Coronary artery (tissue), 2 donors: ENCODE measurements around the gene ZNF134.
A peak's percentile ranks its signal among the peaks of the same experiment; 100 is the strongest.

ENCODE experiments used
- DNase-seq: peaks from one replicate; pipeline ENCODE4 v3.0.0-alpha.2; 2017; ENCODE audit warnings: low spot score
- H3K27ac ChIP-seq, 2 donors: fragments of 200-600 bp; sonication (generic); one replicate each; pipeline ENCODE4 v1.5.1; 2016 to 2019
- H3K4me3 ChIP-seq: fragments of 200-600 bp; sonication (generic); 2 replicates; pipeline ENCODE4 v1.5.1; 2016; ENCODE audit warnings: mild to moderate bottlenecking, moderate library complexity
- CTCF ChIP-seq: fragments of 200-600 bp; sonication (generic); IDR thresholded peaks from one replicate; pipeline ENCODE4 v1.5.1; 2019; ENCODE audit warnings: antibody characterized with exemption

The ZNF134 gene

GRCh38 chr19:57611113-57611512, 2.9 kb upstream of the ZNF134 start:
- Histone ChIP-seq H3K27ac (no peak overlapping the region), H3K4me3 (no peak overlapping the region)
- DNase-seq = no peak
- no peak for TF ChIP-seq CTCF

GRCh38 chr19:57615346-57615745, 1.3 kb downstream of the ZNF134 start:
- no peak overlapping the region for H3K27ac ChIP-seq
- no peak for DNase-seq
- H3K4me3 ChIP-seq = peak overlapping the region; percentile 93
- no peak for TF ChIP-seq CTCF

GRCh38 chr19:57620673-57621348, 6.8 kb downstream of the ZNF134 start:
- DNase-seq = no peak
- H3K27ac ChIP-seq = no peak overlapping the region
- H3K4me3 ChIP-seq = peak overlapping the region; percentile 93
- TF ChIP-seq CTCF = no peak

GRCh38 chr19:57623091-57623490, 9.0 kb downstream of the ZNF134 start:
- TF ChIP-seq CTCF = no peak
- Histone ChIP-seq H3K4me3 (no peak overlapping the region), H3K27ac (no peak overlapping the region)
- DNase-seq = no peak

GRCh38 chr19:57632987-57633831, 19.2 kb downstream of the ZNF134 start, which contains the start of gene ZNF211:
TSS of gene ZNF211 (plus strand) at chr19:57633168. CDS start at chr19:57633347, 179 bp downstream.
- TF ChIP-seq CTCF = no peak
- Histone ChIP-seq H3K4me3 (peak within 1 kb of the TSS; percentile 96), H3K27ac (peak within 1 kb of the TSS; percentile 81 to 90)
- peak; percentile 93 for DNase-seq

- no peak for DNase-seq
- no peak for TF ChIP-seq CTCF
- no peak overlapping the region for H3K27ac ChIP-seq
- H3K4me3 ChIP-seq = peak overlapping the region; percentile 96
These were observed 19.7 kb downstream of the ZNF134 start for GRCh38 chr19:57633832-57634131.

GRCh38 chr19:57637379-57637778, 23.3 kb downstream of the ZNF134 start:
- H3K4me3 ChIP-seq = no peak overlapping the region
- H3K27ac ChIP-seq = no peak overlapping the region
- no peak for TF ChIP-seq CTCF
- no peak for DNase-seq
